Activated CD8-positive, alpha-beta memory T cell treated with anti-CD3 and anti-CD28 coated beads, Interleukin-2, amount 50 U/mL, for 1 hour (primary cell): ENCODE results near the gene DAPL1.

ENCODE experiments used
- DNase-seq: peaks from one replicate; pipeline ENCODE4 v3.0.0-alpha.2; 2020; ENCODE audit errors: extremely low read depth

DAPL1 gene, protein sequence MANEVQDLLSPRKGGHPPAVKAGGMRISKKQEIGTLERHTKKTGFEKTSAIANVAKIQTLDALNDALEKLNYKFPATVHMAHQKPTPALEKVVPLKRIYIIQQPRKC

DNA sequence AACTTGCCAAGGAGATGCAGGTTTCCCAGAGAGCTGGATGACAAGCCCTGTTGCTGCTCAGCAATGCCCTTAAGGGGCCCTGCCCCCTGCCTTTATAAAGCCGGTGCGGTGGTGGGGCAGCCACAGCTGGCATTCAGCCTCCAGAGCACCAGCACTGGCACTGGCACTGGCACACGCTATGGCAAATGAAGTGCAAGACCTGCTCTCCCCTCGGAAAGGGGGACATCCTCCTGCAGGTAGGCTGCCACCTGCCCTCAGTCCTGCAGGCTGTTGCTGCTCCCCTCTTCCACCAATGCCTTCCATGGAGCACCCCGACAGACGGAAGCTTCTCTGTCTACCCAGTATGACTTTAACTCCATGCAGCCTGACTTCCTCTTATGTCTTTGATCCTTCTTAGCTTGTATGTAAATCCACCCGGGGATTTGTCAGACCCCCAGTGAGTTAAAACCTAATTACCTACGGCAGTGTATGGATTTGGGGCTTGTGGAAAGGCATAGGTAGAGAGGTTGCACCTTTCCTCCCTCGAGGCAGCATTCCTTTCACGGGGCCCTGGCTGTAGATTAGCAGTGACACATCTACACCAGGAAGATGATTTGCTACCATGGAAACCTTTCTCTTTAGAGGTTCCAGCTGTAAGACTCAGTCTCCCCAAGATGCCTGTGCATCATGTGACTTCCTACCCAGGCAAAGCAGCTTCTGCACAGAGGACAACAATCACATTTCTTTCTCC, at the start of gene DAPL1:
DAPL1 (plus strand) TSS at position 123 of the 730 bp plus-strand sequence; CDS start at position 179, 56 bp downstream.
- DNase-seq = no peak

DNA sequence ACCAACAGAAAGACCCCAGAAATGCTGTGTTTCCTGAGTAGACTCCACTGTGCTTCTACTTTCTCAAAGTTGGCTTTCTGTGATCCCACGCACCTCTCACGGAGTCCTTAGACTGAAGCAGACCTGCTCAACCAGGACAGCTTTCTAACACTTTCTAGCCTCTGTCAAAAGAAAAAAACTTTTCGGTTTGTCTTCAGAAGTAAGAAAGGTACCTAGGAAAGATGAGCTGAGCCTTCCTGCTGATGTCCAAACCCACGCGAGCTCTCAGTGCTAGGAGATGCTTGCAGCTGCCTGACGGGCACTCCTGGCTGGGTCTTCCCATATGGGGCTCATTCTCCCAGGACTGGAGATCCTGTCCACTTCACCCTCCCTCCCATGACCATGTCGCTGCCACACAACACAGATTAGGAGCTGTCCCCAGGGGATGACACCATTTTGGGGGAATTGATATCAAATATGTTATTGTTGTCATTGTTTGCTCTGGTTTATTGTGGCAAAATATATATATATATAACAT, 49.2 kb upstream of the DAPL1 start:
- DNase-seq = no peak

DNA sequence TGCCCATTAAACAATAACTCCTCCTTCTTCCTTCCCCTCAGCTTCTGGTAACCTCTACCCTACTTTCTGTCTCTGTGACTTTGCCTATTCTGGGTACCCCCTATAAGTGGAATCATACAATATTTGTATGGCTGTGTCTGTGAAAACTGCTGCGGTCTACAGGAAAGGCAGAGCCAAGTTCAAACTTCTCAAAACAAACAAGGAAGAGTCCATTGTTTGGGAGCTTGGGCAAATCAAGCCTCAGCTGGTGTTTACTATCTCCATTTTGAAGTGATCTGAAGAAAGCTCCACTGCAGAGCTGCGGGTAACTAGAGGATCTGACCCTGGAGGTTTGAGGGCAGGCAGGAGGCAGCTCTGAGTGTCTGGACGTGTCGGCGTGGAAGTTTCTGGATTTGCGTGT, 48.6 kb upstream of the DAPL1 start:
- no peak for DNase-seq

DNA sequence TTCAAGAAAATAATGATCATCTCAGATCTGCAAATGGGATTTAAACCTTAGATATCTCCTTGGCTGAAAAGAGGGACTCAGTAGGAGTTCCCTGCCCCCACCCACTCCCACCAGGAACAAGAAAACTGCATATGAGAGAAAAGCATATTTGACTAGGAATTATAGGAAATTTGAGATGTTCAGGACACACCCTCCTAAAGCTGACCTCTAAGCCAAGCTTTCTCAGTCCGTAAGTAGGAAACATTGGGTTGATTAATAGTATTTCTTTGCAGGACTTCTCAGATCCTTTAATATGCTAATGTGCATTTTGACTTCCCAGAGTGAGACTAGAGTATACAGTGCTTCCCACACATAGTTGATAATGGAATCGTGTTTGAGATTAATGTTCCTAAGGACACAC, 47.8 kb upstream of the DAPL1 start:
- no peak for DNase-seq

DNA sequence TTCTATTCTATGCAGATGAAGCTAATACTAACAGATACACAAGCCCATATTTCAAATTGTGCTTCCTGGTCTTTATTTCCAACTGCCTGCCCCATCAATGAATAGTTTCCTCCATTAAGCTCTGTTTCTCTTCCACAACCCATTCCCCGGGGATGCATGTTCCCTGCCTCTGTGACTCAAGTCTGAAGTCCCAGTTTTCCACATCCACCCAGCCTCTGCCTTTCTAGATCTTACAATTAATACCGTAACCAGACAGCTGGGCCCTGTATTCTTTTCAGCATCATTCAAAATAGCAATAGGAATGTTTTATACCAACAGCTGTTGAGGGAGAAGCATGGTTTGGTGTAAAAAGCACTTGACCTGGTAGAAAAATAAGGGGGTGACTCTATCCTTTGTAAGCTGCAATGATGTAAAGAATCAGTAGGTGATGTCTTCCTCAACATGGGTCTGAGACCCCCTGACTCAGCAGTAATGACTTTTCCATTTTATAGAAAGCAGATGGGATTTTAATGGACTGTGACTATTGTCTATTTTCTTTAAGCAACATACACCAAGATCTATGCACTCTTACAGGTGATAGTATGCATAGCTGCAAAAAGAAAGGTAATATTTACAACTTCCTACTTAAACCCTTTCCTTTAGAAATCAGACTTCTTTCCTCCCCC, 46.1 kb upstream of the DAPL1 start:
- no peak for DNase-seq

DNA sequence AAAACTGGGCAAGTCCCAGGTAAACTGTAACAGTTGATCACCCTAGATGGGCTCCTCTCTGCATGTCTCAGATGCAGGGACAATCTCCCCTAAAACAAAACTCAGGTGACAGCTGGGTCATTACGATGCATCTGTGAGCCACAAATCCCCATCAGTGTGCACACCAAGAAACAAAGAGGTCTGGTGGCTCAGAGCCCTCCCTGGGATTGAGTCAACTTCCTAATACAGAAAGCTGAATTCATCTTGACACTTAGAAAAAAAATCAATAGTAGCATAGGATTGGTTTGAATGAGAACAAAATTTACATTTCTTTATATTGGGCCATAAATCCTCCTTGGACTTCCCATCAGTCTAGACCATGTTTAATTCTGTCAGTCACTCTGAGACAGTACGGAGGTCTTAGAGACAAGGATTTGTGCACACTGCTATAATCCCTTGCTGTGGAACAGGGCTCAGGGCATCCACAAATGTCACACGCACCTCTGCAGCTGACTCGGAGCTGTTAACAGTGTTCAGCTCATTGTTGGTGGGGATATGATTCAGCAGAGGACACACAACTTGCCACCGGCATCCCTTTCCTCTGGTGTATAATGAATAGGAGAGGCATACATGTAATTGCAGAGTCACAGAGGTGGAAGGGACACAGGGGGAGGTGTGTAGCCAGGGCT, 44.5 kb upstream of the DAPL1 start:
- DNase-seq = no peak

DNA sequence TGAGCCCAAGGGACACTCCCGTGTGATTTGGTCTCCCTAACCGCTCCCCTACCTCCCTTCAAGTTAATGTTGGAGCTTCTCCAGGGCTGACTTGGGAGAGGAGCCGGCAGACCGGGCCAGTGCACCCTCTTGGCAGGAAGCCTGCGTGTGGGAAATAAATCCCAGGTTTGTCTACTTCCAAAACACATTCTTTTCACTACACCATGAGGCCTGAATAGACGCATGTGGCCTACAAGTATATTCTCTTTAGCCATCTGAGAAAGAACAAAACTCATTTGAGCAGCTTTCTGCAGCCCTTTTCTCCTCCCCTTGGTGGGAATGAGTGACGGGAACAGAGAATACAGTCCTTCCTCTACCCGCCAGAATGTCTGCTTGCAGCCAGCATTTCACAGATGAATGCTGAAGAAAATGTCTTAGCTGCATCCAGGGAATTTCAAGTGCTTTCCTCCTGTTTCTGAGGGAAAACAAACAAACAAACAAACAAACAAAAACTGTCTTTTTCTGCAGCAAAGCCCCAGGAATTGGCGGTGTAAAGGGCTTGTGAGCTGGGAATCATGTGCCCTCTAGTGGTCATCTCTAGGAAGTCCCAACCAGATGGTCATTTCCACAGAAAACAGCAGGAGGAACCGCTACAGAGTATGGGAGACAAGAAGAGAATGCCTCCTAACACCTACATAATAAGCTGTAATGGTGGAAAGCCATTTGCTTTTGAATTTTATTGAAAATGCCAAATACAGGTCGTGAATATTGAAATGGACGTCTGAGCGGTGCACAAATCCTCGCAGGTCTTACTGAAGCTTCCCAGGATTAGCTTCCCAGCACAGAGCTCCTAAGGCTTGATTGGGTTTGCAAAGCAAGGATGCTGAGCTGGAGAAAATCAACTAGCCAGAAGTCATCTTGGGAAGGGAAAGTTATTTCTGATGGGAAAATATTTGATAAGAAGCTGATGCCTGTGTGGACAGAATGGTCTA, 41.2 kb upstream of the DAPL1 start:
- DNase-seq = no peak

DNA sequence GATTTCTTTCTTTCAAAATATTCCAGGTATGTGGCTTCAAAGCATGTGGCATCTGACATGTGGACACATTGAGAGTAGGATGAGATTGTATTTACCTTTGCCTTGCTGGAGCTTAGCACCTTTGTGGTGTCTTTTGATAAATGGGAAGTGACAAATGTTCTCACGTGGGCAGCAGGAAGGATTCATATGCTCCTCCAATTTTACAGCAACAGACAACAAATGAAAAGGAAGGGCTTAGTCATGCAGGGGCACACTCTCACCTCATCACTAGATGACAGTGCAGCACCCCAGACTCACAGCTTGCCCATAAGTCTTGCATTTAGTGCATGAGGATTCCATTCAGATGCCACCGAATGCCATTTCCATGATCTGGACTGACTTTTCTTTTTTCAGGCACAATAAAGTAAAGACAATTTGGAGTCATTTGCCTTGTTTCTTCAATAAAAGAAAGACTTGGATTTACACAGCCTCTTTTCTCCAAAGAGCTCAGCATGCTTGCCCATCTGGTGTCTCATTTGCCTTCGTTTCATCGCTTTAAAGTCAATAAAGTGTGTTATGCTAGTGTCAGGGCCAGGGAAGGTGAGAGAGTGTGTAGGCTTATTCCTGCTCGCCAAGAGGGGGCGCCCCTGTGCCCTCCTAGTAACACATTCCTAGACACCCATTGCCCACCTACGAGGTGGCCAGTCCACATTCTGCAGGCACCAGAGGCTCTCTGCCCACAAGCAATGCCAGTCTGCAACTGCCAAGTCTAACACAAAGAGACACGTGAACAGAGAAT, 39.6 kb upstream of the DAPL1 start:
- DNase-seq = no peak

DNA sequence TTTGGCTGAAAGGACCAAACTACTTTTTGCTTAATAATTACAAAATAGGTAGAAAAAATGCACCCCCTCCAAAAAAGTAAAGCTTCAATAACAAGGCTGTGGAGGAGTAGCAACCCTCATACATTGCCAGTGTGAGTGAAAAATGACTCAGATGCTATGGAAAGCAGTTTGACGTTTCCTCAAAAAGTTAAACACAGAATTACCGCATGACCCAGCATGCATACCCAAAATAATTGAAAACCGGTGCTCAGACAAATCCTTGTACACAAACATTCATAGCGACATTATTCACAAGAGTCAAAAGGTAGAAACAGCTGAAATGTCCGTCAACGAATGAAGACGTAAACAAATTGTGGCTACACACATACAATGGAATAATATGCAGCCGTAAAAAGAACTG, 38.8 kb upstream of the DAPL1 start:
- no peak for DNase-seq

DNA sequence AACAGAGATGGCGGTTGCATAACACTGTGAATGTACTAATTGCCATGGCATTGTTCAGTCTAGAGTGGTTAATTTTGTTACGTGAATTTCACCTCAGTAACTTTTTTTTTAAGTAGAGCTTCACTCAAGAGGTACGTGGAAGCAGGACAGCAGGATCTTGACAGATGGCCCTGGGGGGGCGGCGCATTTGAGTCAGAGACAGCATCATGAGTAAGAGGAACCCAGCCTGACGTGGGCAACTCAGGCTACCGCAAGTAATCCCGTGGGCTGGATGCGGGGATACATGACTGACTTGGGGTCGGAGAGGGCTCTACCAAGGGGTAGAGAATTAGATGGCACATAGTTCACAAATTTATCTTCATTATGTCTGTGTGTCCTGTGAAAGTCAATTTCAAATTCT, 38.1 kb upstream of the DAPL1 start:
- DNase-seq = no peak

DNA sequence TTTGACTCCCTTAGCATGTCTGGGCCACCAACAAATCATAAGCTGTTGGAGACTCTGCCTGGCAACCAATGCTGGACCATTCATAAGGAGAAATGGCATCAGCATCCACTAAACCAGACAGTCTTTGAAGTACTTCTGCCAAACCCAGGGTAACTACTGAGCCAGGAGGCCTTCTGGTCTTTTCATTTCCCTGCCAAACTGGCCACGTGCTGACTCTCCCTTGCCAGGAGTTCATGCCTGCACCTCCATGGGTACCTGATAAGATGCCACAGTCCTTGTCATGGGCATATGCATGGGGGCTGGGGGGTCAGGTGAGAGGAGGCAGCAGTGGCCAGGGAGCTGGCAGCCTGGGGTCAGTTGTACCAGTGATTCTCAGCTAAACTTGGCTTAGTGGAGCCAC, 34.2 kb upstream of the DAPL1 start:
- DNase-seq = no peak

DNA sequence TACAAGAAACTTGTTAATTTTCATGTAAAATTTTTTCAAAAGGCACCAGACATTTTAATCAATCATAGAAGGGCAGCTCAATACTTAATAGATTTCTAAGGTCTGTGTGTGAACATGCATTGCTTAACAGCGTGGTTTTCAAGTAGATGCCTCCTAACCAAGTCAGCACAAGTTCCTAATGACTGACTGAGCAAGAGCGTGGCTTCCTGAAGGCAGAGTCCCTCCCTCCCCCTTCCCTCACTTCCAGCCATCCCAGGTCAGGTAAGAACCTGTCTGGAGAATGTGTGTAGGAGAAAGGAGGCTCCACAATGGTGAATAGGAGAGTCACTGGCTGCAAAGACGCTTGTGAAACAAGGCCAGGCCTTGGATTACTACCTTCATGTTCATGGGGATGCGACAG, 33.5 kb upstream of the DAPL1 start:
- no peak for DNase-seq

DNA sequence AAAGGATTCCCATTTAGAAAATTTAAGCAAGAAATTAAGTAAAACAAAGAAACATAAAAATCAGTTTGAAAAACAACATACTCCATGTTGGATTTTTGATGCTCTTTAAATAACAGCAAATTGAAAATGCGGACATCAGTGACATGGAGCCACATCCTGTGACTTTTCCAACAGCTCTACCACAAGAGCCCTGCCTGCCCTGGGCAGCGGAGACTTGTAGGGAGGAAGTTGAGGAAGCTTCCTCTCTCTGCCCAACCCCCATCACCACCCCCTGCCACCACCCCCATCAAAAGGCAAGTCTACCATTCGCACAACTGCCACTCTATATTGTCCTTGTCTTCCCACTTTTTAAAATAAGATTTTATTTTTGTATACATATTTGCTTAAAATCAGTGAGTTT, 32.8 kb upstream of the DAPL1 start:
- no peak for DNase-seq

DNA sequence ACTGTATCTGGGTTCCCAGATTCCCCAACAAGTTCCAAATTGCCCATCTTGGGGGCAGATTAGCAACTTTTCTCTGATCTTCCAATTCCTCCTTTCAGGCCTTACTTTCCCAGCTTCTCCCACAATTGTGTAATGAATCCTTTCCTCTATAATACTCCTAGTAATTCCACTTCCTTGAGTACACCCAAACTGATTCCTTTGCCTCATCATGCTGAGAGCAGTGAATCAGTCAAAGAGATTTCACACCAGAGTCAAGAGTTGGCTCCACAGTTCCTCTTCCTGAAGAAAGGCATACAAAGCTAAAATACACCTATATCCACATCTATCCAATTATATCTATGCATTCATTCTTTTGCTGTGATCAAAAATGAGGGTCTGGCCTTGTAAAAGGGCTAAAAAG, 28.6 kb upstream of the DAPL1 start:
- no peak for DNase-seq

DNA sequence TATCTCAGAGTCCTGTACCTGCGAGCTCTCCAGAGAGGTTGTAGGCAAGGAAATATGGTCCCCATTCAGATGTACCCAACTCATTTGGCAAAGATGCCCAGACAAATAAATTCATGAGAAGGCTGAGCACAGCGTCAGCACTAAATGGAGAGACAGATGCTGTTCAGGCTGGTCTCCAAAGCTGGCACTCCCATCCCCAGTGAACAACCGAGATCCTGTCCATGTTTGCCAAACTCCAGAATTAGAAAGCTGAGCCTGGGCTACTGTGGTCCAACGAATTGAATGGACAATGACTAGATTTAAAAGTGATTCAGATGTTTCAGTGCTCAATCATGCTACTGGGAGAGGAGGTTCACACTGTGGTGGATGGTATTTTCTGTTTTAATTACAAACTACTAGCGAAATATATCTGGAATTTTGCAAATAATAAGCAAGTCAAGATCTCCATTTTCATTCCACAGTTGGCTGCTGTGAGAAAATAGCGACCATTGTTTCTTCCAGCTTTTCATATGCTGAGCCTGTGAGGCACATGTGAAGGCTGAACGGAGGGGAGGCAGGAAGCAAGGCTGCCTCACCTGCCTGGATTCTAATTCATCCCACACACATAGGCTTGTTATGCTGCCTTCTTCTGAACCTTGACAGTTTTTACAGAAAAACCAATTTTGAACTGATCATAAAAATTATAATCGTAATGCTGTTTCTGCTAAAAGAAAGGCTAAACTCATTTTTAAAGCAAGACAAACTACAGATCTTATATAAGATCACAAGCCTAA, 22.6 kb upstream of the DAPL1 start:
- no peak for DNase-seq

DNA sequence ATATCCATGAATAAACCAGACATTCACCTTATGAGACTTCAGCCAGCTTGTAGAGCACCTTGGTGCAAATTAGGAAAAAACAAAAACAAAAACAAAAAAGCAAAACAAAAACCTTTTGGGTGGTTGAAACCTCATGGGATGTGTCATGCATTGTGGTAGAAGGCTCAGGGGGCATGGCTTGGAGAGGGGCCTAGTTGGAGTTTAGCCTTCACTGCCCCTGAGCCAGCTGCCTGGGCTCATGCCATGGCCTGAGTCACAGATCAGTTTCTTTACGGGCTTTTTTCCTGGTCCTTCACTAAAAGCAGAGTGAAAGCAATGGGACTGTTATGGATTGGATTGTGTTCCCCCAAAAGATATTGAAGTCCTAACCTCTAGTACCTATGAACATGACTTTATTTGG, 22.0 kb upstream of the DAPL1 start:
- DNase-seq = no peak

DNA sequence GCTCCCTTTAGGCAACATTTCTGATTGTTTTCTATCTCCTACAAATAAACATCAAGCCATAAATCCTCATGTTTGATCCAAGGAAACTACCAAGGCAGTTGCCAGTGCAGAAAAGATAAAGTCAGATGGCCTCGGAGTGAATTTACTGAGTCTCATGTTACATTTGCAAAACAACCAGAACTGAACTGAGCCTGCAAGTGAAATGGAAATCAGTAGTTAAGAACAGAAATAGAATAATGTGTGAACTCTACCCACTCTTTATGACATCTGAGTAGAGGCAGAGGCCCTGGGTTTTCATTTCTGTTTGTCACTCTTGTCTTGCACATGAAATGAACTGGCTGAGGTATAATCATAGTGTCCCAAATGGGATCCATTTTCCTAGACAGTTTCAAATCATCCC, 20.4 kb upstream of the DAPL1 start:
- DNase-seq = no peak

DNA sequence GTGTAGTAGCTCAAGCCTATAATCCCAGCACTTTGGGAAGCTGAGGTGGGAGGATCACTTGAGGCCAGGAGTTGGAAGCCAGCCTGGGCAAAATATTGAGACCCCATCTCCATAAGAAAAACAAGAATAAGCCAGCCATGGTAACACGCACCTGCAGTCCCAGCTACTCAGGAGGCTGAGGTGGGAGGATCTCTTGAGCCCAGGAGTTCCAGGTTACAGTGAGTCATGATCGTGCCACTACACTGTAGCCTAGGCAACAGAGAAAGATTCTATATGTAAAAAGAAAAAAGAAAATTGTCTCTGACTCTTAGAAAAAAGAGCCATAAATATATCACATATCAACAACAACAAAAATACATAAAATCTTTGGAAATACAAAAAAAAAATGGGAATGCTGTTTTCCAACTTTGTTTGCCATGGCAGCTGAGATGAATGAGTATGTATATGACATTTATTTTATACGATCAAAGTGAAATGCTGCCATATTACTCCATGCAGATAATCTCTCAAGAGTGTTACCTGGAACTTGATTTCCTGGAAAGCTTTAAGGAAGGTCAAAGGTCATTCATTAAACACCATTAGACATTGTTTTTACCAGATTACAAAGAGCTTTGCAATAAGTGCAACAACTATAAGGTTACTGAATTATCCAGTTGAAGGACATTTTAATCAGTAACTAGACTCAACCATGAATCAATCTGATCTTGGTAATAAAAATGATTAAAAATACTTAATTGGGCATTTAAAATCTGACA, 19.7 kb upstream of the DAPL1 start:
- DNase-seq = no peak

DNA sequence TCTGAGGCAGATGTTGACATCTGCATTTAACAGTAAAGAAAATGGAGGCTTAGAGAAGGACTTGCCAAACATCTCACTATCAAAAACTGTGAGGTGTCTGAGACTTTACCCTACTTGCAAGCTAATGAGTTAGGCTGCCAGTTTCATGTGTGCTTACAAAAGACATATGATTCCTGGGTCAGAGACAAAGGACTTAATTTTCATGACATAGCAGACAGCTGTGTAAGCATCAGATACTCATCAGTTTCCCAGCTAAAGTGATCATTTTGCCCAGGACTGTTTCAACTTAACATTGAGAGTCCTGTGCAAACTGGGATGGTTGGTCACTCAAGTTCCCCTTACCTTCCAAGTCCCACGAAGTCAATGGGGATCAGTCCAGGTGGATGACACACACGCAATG, 18.9 kb upstream of the DAPL1 start:
- no peak for DNase-seq
